GM21528 (cell line): Measurements from ENCODE around the gene REL.
"Not testable (repeated sequence)": the region's sequence is repeated elsewhere in the genome, so short reads cannot be mapped to it uniquely, and the experiment has no call there.

Source experiments
- ATAC-seq: cut with Tn5 transposase; IDR thresholded peaks from one replicate; pipeline ENCODE4 v1.9.1; 2021; ENCODE audit warnings: mild to moderate bottlenecking, moderate library complexity; ENCODE audit not compliant: unreplicated experiment, low FRiP score

Gene REL

DNA sequence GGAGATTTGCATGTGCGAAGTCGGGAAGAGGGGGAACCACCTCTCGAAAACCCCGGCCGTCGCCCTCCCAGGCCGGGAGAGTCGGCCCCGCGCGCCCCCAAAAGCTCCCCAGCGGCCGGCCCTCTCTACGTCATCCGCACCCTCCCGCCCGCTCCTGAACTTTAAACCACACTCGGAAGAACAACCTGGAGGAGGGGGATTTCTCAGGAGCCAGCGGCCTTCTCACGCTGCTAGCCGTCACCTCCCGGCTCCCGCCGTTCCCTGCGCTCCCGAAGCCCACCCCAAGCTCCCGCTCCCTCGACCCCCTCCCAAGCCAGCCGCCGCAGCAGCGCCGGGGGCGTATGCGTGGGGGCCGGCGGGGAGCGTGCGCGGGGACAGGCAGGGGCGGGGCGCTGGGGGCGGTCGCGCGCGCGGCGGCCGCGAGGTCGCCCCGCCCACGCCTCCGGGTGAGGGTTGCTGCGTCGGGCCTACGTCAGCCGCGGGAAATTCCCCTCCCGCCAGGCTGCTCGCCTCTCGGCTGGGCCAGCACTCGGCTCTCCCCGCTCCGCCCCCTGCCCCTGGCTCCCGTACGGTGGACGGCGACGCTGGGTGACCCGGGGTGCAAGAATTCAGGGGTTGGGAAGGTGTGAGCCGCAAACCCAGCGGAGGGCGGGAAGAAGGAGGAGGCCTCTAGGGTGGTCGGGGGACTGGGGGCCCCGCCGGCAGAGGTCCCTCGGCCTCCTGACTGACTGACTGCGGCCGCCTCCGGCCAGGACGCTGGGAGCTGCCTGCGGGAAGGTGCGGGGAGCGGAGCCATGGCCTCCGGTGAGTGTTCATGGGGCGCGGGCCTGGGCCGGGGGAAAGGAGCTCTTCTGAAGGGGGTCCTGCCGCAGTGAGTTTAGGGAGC is at the start of gene REL:
REL (plus strand) TSS at position 528 of the 886 bp plus-strand sequence; CDS start at position 795, 267 bp downstream.
- ATAC-seq = peak; percentile 84

- ATAC-seq = no peak
These were observed 49.5 kb upstream of the REL start for GRCh38 chr2:60831921-60832320.

GRCh38 chr2:60832621-60833020 is 48.8 kb upstream of the REL start:
- ATAC-seq = no peak

DNA sequence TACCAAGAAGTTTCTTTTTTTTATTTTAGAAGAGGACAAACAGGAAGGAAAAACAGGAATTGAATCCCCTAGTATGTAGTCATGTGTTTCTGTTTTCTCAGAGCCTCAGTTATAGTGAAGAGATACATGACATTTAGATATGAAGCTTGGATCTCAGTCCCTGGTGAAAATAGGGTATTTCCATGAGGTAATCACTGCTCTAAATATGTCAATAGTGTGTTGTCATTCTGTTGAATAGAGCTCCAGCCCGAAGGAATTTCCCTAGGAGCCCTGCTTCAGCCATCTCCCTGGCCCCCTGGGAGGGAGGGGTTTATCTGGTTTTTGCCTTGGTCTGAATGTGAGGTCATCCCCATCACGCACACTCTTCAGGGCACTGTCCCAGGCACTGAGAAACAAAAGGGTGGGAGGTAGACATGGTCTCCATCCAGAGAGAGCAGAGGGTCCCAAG is 47.1 kb upstream of the REL start:
- peak; percentile 38 for ATAC-seq

- no peak for ATAC-seq
These were observed 44.9 kb upstream of the REL start for GRCh38 chr2:60836491-60836890.

DNA sequence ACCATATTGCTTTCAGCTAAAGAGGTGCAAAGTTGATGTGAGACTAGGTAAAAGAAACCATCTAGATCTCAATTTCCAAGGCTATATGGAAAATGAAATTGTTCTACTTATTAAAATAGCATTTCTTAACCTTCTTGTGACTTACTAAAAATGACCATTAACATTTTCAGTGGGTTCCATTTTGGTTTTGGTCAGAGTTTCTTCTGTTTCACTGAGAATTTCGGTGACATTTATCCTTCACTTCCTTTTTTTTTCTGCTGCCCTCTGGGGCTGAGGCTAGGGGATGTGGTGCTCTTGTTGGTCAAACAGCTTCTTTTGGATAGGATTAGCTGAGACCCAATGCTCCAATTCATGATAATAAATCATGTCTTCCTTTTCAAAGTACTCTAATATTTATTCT is 44.3 kb upstream of the REL start:
- ATAC-seq = no peak

GRCh38 chr2:60838481-60838880 is 42.9 kb upstream of the REL start:
- ATAC-seq = no peak

GRCh38 chr2:60839126-60839813 is 42.1 kb upstream of the REL start:
- ATAC-seq = peak; percentile 51

DNA sequence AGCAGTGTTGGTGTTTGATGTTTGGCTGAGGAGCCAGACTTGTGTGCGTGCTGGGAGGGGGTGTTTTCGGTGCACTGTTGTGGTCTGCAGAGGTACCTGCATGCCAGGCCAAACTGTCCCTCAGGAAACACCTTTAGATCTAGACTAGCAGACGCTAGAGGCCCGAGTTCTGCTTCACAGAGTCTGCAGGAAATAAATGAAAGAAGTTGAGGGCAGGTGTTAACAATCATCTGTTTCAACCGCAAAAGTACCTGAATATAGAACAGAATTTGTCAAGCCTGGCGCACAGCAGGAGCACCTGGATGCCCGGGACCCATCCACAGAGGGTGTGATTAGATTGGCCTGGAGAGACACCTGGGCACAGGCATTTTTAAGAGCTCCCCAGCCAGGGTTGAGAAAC is 40.5 kb upstream of the REL start:
- ATAC-seq = peak; percentile 52

DNA sequence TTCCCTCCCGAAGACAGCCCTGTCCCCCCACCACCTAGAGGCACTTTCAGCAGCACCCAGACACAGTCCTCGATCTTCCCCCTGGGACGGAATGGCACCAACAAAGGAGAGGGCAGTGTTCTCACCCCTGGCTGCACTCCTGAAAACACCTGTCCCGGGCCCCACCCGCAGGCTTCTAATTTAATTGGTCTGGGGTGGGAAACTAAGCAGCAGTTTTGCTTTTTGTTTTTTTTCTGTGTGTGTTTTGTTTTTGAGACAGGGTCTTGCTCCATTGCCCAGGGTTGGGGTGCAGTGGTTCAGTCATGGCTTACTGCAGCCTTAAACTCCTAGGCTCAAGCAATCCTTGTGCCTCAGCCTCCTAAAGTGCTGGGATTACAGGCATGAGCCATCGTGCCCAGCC is 38.4 kb upstream of the REL start:
- no peak for ATAC-seq

GRCh38 chr2:60844105-60844504 is 37.3 kb upstream of the REL start:
- ATAC-seq = no peak

DNA sequence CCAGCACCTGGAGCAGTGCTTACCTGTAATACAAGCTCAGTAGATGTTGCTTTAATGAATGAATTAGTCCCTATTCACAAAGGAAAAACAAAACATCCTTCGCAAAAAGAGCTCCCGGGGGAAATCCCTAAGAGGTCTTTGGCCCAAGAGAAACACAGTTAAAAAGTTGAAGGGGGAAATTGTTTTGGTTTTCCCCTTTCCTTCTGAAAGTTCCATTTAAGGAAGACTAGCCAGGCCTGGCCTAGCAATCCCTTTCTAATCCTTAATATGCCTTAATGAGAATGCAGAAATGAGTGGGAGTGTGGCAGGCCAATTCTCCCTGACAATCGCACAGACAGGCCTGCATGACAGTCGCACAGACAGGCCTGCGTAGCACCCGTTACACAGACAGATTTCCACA is 33.5 kb upstream of the REL start:
- ATAC-seq = no peak

- ATAC-seq = no peak
These were observed 32.2 kb upstream of the REL start for GRCh38 chr2:60849187-60849586.

GRCh38 chr2:60852282-60852860 is 29.0 kb upstream of the REL start:
- no peak for ATAC-seq

DNA sequence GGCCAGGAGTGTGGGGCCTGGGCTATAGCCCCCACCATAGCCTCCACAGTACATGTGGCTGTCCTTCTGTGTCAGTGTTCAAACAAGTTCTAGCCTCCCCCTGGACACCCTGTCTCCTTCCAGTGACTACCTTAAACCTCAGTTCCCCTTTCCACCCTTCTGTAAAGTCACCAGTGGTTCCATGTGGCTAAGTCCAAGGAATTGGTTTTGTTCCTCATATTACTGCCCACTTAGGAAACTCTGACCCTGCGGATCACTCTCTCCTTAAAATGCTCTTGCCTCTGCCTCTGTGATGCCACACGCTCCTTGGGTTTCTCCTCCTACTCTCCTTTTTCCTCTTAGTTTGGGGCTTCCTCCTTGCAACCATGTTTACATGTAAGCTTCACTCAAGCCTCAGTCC is 27.8 kb upstream of the REL start:
- no peak for ATAC-seq

DNA sequence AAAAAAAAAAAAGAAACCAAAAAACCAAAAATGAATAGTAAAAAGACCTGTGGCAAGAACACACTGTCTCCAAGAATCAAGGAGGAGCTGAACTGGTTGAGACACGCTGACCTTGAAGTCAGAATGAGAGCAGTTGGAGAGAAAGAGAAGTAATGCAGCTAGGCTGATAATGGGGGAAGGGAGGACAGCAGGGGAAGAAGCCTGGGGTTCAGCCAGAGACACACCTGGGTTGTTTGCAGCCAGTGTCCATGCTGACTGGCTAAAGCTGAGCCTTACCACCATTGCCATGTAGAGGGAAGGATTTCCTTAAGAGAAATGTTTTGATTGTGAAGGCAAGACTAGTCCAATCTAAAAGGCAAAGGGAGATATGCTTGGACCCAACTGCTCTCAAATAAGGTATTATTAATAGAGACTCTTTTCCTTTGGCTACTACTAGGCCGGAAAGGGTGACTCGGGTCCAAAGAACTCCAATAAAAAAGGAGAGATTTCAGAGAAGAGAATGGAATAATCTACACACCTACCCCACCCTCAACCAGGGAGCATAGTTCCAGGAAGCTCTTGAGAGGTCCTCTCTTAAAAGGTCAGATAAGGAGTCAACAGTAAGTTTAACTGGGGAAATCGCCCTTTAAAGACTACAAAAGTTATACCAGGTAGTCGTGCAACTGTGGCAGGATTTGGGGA is 25.2 kb upstream of the REL start:
- ATAC-seq = no peak

DNA sequence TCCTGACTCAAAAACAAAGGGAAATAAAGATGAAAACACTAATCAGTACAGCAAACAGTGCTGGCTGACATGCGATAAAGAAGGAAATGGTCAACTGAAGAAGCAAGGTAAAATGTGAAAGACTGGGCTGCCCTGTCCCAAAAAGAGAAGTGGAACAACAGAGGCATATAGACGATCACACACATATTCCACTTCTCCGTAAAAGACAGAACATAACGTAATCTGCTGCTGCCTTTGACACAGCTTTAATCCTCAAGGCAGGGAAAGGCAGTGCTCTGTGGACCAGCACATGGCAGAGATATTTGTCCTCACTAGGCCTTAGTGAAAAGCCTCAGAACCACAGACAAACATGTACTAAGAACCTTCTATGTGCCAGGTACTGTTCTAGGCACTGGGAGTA is 24.3 kb upstream of the REL start:
- no peak for ATAC-seq

GRCh38 chr2:60858897-60859311 is 22.5 kb upstream of the REL start:
- ATAC-seq = no peak

DNA sequence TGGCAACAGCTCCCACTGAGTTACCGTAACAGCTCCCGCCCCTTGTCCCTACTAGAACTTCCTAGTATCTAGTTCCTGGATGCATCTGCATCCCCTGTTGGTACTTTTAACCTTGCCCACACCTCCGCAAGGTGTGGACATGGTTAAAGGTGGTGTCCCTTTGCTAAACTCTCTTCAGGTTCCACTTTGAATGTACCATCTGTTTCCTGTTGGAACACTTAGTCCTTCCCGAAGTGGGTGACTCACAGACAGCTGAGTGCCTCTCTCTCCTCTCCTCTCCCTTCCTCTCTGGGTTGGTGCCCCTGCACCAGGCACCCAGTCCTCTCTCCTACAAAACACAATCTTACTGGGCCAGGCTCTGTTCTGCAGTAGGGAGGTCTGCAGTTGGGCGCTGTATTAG is 19.6 kb upstream of the REL start:
- no peak for ATAC-seq

DNA sequence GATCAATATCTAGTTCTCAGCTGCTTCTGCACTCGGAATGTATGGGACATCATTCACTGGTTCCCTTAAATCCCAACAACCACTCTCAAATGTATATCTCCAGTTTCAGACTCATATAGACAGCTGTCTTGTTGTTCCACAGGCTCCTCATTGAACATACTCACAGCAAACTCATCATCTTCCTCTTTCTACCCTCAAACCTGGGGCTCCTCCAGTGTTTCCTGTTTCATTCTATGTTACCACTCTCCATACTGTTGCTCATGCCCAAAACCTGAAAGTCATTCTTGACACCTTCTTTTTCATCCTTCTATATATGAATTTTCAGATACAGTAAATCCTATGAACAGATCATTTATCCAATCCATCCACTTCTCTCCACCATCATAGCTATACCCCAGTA is 18.7 kb upstream of the REL start:
- no peak for ATAC-seq

GRCh38 chr2:60865361-60865760 is 16.0 kb upstream of the REL start:
- not testable (repeated sequence) for ATAC-seq
